MCF 10A (cell line): ENCODE data around the gene NAB1. TPM values are rescaled to one million over a fixed set of nuclear protein-coding genes. Genes with fewer than 3 reads are reported as not detected.

Experiments used
- BruUV-seq: library from RNA; stranded (reverse); fragments of 400-500 nt; replicated peaks from 2 replicates; lab custom pipeline; 2021; lab: Mats Ljungman, UMichigan
- CTCF ChIA-PET: fragments of 300-600 bp; sonication (Branson Sonifier 250); formaldehyde crosslinking; extraction: SDS; loops from one replicate; lab custom pipeline; 2021; ENCODE audit warnings: antibody characterized with exemption, inconsistent platforms; lab: Yijun Ruan, JAX
- POLR2A ChIA-PET: fragments of 300-600, 350-650 bp; sonication (Branson Sonifier 250); formaldehyde crosslinking; extraction: SDS; loops from one replicate; lab custom pipeline; 2020; ENCODE audit warnings: antibody characterized with exemption, inconsistent platforms; lab: Yijun Ruan, JAX
- DNase-seq: peaks from one replicate; pipeline ENCODE4 v3.0.0-alpha.2; 2018; ENCODE audit not compliant: unreplicated experiment
- H3K27ac Mint-ChIP-seq: one replicate; pipeline ENCODE4 v1.8.0; 2022; ENCODE audit warnings: mild to moderate bottlenecking, low read depth, mixed read lengths; ENCODE audit not compliant: unreplicated experiment
- H3K27me3 Mint-ChIP-seq: one replicate; pipeline ENCODE4 v1.8.0; 2022; ENCODE audit warnings: mixed read lengths; ENCODE audit not compliant: insufficient read depth, unreplicated experiment
- H3K36me3 Mint-ChIP-seq: one replicate; pipeline ENCODE4 v1.8.0; 2022; ENCODE audit warnings: mild to moderate bottlenecking, moderate library complexity, mixed read lengths; ENCODE audit not compliant: insufficient read depth, unreplicated experiment
- H3K4me1 Mint-ChIP-seq: one replicate; pipeline ENCODE4 v1.8.0; 2022; ENCODE audit warnings: mixed read lengths; ENCODE audit not compliant: insufficient read depth, unreplicated experiment
- H3K4me3 Mint-ChIP-seq: one replicate; pipeline ENCODE4 v1.8.0; 2022; ENCODE audit warnings: mild to moderate bottlenecking, moderate library complexity, mixed read lengths; ENCODE audit not compliant: unreplicated experiment
- H3K9me3 Mint-ChIP-seq: one replicate; pipeline ENCODE4 v1.8.0; 2022; ENCODE audit warnings: mixed read lengths; ENCODE audit not compliant: unreplicated experiment
- CTCF ChIP-seq: fragments of 200-600 bp; IDR thresholded peaks from one replicate; pipeline ENCODE4 v1.8.0; 2022; ENCODE audit warnings: antibody characterized with exemption, mild to moderate bottlenecking; ENCODE audit not compliant: unreplicated experiment
- intact Hi-C: fragments of 100-400 bp; cut with micrococcal nuclease; formaldehyde crosslinking; loops from 2 replicates; pipeline ENCODE4 v1.14.1; 2022
- total RNA-seq: library from RNA; stranded (reverse); gene quantifications from 2 replicates; pipeline ENCODE4 v1.2.3, GENCODE V29; 2022

Gene NAB1
- total RNA-seq, 1 experiment from 2014 or later: 48.5 TPM

- no peak for TF ChIP-seq CTCF
- ChIA-PET POLR2A (interaction anchor here (0.6 to 4.2 kb wide), 24 partner anchors 12 to 236 kb away, joined by 3 to 70 read pairs (median 6); partner anchors contain the start of gene NEMP2), CTCF (interaction anchor here (0.8 kb wide), 1 partner anchor 99 kb away, joined by 4 read pairs; no protein-coding TSS in a partner anchor)
- H3K4me3 Mint-ChIP-seq: peak overlapping the region; percentile 94
- no peaks in the 10 kb centered on the region for H3K9me3 Mint-ChIP-seq
- peaks cover 25% of the 10 kb centered on the region for H3K4me1 Mint-ChIP-seq
- peak overlapping the region; percentile 85 for H3K27ac Mint-ChIP-seq
- peak; percentile 89 for DNase-seq
- H3K27me3 Mint-ChIP-seq: no peaks in the 10 kb centered on the region
- no peaks in the 10 kb centered on the region for H3K36me3 Mint-ChIP-seq
- intact Hi-C loops: loop anchor here (1.0 kb wide), 1 partner anchor 113 kb away; no protein-coding TSS in a partner anchor
- BruUV-seq: no TSS peak
Observed at GRCh38 chr2:190648289-190649034, 421 bp upstream of the NAB1 start.

GRCh38 chr2:190649798-190650390 lies 1.0 kb downstream of the NAB1 start:
- H3K4me3 Mint-ChIP-seq: peak overlapping the region; percentile 94
- peak; percentile 49 for DNase-seq
- H3K4me1 Mint-ChIP-seq: peaks cover 19% of the 10 kb centered on the region
- BruUV-seq: TSS peak; percentile 40
- ChIA-PET POLR2A (interaction anchor here (0.8 to 8.5 kb wide), 32 partner anchors 9 to 330 kb away, joined by 3 to 160 read pairs (median 6); partner anchors contain the start of genes HIBCH, INPP1 and NEMP2), CTCF (interaction anchor here (0.7 to 3.7 kb wide), 6 partner anchors 13 to 95 kb away, joined by 3 to 25 read pairs (median 4); no protein-coding TSS in a partner anchor)
- TF ChIP-seq CTCF: no peak
- no peaks in the 10 kb centered on the region for H3K9me3 Mint-ChIP-seq
- H3K27ac Mint-ChIP-seq: peak overlapping the region; percentile 72
- no peaks in the 10 kb centered on the region for H3K36me3 Mint-ChIP-seq
- H3K27me3 Mint-ChIP-seq: no peaks in the 10 kb centered on the region
- intact Hi-C loops: loop anchor here (1.0 kb wide), 1 partner anchor 43 kb away; no protein-coding TSS in a partner anchor

GRCh38 chr2:190651413-190651812 lies 2.5 kb downstream of the NAB1 start:
- peak overlapping the region; percentile 94 for H3K4me3 Mint-ChIP-seq
- intact Hi-C loops: no loop called here
- H3K27ac Mint-ChIP-seq: peak overlapping the region; percentile 72
- no peaks in the 10 kb centered on the region for H3K27me3 Mint-ChIP-seq
- H3K4me1 Mint-ChIP-seq: peaks cover 10% of the 10 kb centered on the region
- no peaks in the 10 kb centered on the region for H3K36me3 Mint-ChIP-seq
- no peak for DNase-seq
- no TSS peak for BruUV-seq
- H3K9me3 Mint-ChIP-seq: no peaks in the 10 kb centered on the region
- CTCF ChIA-PET: interaction anchor here (0.6 to 3.7 kb wide), 8 partner anchors 11 to 269 kb away, joined by 3 to 25 read pairs (median 4); partner anchors contain the start of gene NEMP2
- POLR2A ChIA-PET: interaction anchor here (0.6 to 8.5 kb wide), 26 partner anchors 9 to 332 kb away, joined by 3 to 160 read pairs (median 6); partner anchors contain the start of genes HIBCH and NEMP2
- TF ChIP-seq CTCF: no peak

GRCh38 chr2:190653231-190653630 lies 4.3 kb downstream of the NAB1 start:
- Mint-ChIP-seq H3K4me3 (no peak overlapping the region), H3K9me3 (no peaks in the 10 kb centered on the region), H3K36me3 (no peaks in the 10 kb centered on the region), H3K27me3 (no peaks in the 10 kb centered on the region), H3K27ac (no peak overlapping the region), H3K4me1 (peaks cover 8% of the 10 kb centered on the region)
- ChIA-PET CTCF (interaction anchor here (0.7 to 3.7 kb wide), 9 partner anchors 9 to 272 kb away, joined by 3 to 25 read pairs (median 3); no protein-coding TSS in a partner anchor), POLR2A (interaction anchor here (0.6 to 8.5 kb wide), 17 partner anchors 11 to 870 kb away, joined by 3 to 160 read pairs (median 4); no protein-coding TSS in a partner anchor)
- DNase-seq: no peak
- BruUV-seq: no TSS peak
- intact Hi-C loops: no loop called here
- no peak for TF ChIP-seq CTCF
